HG02973 (cell line): ENCODE results near the gene RBKS.

Source experiments
- ATAC-seq: cut with Tn5 transposase; IDR thresholded peaks from one replicate; pipeline ENCODE4 v1.9.1; 2021; ENCODE audit warnings: moderate library complexity; ENCODE audit not compliant: unreplicated experiment

The RBKS gene

GRCh38 chr2:27890146-27890923, at the start of gene RBKS, which contains the start of gene BABAM2:
TSS of gene RBKS (minus strand) at chr2:27890387. CDS start at chr2:27890345, 42 bp downstream.
TSS of gene BABAM2 (plus strand) at chr2:27890729. CDS start at chr2:27894557, 3,828 bp downstream.
- ATAC-seq = peak; percentile 67

DNA sequence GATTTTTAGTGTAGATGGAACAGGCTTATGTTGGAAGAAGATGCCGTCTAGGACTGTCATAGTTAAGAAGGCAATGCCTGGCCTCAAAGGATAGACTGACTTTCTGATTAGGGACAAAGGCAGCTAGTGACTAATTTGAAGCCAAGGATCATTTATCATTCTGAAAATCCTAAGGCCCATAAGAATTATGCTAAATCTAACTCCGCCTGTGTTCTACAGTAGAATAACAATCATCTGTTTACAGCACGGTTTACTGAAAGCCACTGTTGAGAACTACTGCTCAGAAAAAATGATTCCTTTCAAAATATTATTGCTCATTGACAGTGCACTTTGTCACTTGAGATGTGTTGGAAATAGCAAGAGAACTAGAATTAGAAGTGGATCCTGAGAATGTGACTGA, 44.8 kb upstream of the RBKS start:
- ATAC-seq = no peak

DNA sequence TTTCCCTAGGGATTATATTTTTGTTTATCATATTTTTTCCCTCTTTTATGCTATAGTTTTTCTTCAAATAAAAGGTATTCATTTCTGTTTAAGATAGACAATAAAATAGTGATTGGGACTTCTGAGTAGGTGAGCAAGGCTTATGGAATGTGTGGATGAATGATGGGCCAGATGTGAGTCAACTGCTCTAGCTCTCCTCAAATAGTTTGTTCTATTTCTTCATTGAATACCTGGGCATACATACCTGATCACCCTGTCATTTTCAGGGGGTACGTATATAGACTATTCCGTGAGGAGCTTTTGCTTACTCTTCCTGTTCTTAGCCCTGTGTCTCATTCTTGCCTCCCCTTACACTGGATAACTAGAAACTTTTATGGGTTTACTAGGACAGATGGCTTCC, 42.2 kb upstream of the RBKS start:
- no peak for ATAC-seq

- no peak for ATAC-seq
Measured at GRCh38 chr2:27931361-27931950, 41.3 kb upstream of the RBKS start.

- no peak for ATAC-seq
Measured at GRCh38 chr2:27929916-27930486, 39.8 kb upstream of the RBKS start.

GRCh38 chr2:27925766-27926472, 35.7 kb upstream of the RBKS start:
- ATAC-seq = no peak

DNA sequence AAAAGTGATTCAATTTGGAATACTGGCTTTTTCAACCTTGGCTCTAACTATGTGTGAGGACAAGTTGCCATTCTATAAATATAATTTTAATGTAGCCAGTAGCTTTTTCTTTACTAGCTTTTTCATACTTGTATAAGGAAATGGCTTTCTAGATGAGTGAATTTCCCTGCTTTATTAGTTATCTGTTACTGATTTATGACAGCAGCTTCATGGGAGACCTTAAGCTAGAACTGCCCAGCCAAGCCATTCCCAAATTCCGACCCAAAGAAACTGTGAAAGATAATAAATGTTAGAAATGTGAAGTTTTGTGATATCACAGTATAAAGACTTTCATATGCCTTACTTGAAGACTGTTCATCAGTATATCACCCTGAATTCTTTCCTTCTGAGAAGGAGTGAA, 32.7 kb upstream of the RBKS start:
- ATAC-seq = no peak

DNA sequence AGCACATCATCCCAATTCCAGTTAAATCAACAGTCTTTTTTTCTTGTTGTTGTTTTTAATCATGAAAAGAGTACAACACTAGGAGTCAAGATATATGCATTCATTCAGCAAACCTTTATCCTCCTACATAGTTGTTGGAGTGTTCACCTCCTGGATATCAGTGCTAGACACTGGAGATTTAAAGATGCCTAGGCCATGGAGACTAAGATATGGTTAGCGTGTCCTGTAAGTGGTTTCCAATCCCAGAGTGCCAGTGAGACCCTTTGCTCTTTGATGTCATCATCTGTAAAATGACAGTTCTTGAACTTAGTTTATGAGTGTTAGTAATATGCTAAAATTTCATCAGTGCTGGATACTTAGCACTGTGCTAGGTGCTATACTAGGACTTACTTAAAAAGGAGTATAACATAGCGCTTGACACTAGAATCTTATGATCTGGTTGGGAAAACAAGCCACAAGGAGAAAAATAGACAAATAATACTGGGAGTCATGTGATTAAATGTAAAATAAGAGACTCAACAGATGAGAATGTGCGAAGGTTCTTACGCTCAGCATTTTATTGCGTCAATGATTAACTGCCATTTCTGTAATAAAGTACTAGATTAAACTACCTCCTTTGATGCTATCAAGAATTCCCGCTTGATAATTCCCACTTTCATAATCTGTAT, 31.8 kb upstream of the RBKS start:
- ATAC-seq = no peak

DNA sequence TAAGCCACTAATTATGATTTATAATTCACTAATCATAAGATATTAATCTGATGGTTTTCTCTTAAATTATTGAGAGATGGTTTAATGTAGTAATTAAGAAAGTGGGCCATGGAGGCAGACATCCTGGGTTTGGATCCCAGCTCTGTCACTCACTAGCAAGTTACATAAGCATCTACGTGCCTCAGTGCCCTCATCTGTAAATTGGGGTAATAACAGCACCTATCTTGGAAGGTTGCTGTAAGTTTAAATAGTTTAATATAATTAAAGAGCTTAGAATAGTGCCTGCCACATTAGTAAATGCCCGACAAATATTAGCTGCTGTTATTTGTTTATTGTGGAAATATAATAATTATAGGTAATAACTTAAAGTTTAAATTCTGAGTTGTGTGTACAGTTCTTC, 31.2 kb upstream of the RBKS start:
- no peak for ATAC-seq

DNA sequence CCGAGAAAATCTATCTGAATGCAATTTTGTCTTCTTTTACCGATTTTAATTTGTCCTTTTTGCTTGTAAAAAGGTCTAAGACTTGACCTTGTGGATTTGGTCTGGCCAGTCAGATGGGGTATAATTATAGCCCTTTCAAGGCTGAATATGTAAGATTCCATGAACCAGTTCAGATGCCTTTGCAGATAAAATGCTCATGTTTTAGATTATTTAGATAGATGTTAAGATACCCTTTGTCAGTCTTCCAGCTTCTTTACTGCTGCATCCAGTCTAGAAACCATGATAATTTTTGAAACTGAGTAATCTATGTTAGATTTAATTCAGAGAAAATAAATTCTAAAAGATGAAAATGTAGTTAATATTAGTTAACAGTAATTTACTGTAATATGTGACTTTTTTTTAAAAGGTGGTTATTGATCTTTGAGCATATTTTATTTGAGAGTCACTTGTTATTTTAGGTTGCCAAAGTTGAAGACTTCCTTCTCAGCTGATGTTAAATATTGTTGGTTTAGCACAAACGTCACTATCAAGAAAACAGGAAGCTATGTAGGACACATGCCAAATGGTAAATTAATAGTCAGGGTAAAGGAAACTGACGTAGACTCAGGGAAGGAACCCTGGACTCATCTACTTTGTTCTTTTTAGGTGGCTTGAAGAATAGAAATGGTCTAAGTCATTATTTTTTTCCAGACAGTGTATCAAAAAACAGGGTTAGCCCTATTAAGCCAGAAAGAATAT, 30.1 kb upstream of the RBKS start:
- no peak for ATAC-seq

- ATAC-seq = no peak
Measured at GRCh38 chr2:27916293-27916995, 26.3 kb upstream of the RBKS start.

- ATAC-seq = no peak
Measured at GRCh38 chr2:27915874-27916273, 25.7 kb upstream of the RBKS start.

GRCh38 chr2:27915191-27915590, 25.0 kb upstream of the RBKS start:
- ATAC-seq = no peak

DNA sequence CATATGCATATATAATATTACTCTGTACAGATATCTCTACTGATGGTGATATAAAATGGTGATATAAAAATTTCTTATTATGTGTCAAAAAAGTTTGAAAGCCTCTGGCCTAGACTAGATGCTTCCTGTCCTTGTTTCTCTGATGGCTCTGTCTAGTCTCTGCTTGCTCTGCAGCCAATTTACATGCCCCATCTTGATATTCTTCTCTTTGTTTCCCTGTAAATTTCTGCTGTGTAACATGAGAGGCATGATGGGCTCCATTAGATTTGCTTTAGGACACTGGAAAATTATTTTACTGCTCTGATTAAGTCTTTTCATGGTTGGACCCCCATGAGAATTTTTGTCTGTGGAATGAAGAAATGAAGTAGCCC, 24.6 kb upstream of the RBKS start:
- no peak for ATAC-seq

GRCh38 chr2:27914041-27914804, 24.0 kb upstream of the RBKS start:
- ATAC-seq = no peak

GRCh38 chr2:27912512-27912911, 22.3 kb upstream of the RBKS start:
- ATAC-seq = no peak

DNA sequence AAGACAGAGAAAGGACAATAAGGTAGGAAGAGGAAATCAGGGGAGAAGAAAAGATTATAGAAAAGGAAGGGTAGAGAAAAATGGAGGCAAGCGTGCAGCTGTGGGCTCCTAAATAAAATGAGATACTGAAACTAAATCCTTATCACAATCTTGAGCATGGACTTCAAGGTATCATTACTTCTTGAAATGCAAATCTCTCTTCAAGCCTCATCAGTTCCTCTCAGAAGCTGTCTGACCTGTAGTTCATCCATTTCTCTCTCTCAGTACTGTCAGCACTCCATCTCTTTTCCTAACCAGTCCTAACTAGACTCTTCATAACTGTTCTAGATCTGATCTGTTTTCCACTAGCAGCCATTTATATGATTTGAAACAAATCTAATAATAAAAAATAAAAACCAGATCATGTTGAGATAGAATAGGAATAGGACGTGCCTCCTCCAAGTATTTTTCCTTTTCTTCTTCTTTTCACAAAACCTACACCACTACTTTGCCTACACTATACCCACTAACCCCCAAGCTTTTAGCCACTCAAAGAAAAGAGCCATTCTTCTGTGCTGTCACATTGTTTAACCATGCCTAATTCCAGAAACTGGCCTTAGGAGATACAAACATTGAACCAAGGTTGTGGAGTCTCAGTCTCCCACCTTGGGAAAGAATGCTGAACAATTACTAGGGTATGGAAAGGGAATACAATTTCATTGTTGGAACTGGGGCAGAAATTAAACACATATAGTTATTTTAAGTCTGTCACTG, 21.4 kb upstream of the RBKS start:
- ATAC-seq = no peak

DNA sequence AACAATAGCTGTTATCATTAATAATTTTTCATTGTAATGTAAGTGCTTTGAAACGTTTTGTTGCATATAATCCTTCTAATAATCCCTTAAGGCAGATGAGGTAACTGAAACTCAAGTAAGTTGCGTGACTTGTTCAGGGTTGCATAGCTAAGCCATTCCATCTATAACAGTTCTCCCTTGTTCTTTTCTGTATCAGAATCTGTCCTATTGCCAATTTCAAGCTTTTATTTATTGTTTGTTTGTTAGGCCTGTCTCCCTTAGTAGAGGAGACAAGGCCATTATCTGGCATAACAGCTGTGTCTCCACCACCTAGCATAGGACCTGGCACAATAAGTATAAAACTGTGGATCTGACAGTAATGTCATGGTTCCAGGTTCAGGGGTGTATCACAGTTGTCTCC, 19.7 kb upstream of the RBKS start:
- ATAC-seq = no peak
